HEK293 (cell line): Measurements from ENCODE around the gene PLXNA2.

Experiments used
- CTCF ChIA-PET: fragments of 350-600 bp; formaldehyde crosslinking; extraction: SDS; loops from one replicate; lab custom pipeline; 2021; ENCODE audit warnings: antibody characterized with exemption; lab: Yijun Ruan, JAX
- POLR2A ChIA-PET: fragments of 300-600 bp; formaldehyde crosslinking; extraction: SDS; loops from one replicate; lab custom pipeline; 2020; ENCODE audit warnings: antibody characterized with exemption, inconsistent platforms; lab: Yijun Ruan, JAX
- H3K27ac ChIP-seq: fragments of 200-500 bp; sonication (Bioruptor generic); 2 replicates; pipeline ENCODE4 v1.5.1; 2014; ENCODE audit warnings: low read depth, low read length, control low read depth, inconsistent platforms; ENCODE audit errors: extremely low read depth
- H3K36me3 ChIP-seq, 2 experiments: fragments of 200-500 bp in 1 of 2; sonication (Bioruptor generic) in 1 of 2; 1 replicate in 1 of 2; 2 replicates in 1 of 2; pipeline ENCODE4 v1.5.1; 2014 to 2017; ENCODE audit warnings: inconsistent platforms in 2 of 2, low read length in 2 of 2; ENCODE audit not compliant: control insufficient read depth in 2 of 2, insufficient read depth in 1 of 2
- H3K4me1 ChIP-seq: fragments of 200-500 bp; sonication (Bioruptor generic); 2 replicates; pipeline ENCODE4 v1.5.1; 2014; ENCODE audit warnings: mild to moderate bottlenecking, low read length, inconsistent platforms; ENCODE audit not compliant: control insufficient read depth, insufficient read depth
- H3K4me3 ChIP-seq: 2 replicates; pipeline ENCODE4 v1.5.1; 2011; ENCODE audit warnings: low read depth, mild to moderate bottlenecking, control low read depth, low read length, moderate library complexity
- H3K9me3 ChIP-seq: fragments of 200-500 bp; sonication (Bioruptor generic); 2 replicates; pipeline ENCODE4 v1.5.1; 2014; ENCODE audit warnings: low read depth, low read length, inconsistent platforms; ENCODE audit not compliant: control insufficient read depth, insufficient read depth
- KLF16 ChIP-seq: fragments of 450-650 bp; formaldehyde crosslinking; IDR thresholded peaks from 2 replicates; pipeline ENCODE4 v1.5.1; 2017; ENCODE audit warnings: missing biosample characterization, missing genetic modification characterization
- PRDM10 ChIP-seq: fragments of 450-650 bp; formaldehyde crosslinking; IDR thresholded peaks from 2 replicates; pipeline ENCODE4 v1.5.1; 2016; ENCODE audit warnings: missing biosample characterization, missing genetic modification characterization
- REST ChIP-seq: fragments of 450-650 bp; formaldehyde crosslinking; IDR thresholded peaks from 2 replicates; pipeline ENCODE4 v1.5.1; 2016; ENCODE audit warnings: missing biosample characterization, missing genetic modification characterization
- SP7 ChIP-seq: fragments of 450-650 bp; formaldehyde crosslinking; IDR thresholded peaks from 2 replicates; pipeline ENCODE4 v1.5.1; 2016; ENCODE audit warnings: missing biosample characterization, missing genetic modification characterization
- YY1 ChIP-seq: fragments of 450-650 bp; formaldehyde crosslinking; IDR thresholded peaks from 2 replicates; pipeline ENCODE4 v1.5.1; 2018; ENCODE audit warnings: missing biosample characterization, missing genetic modification characterization
- ZFP69B ChIP-seq: fragments of 450-650 bp; formaldehyde crosslinking; IDR thresholded peaks from 2 replicates; pipeline ENCODE4 v1.5.1; 2016; ENCODE audit warnings: missing biosample characterization, missing genetic modification characterization
- ZNF211 ChIP-seq: fragments of 450-650 bp; formaldehyde crosslinking; IDR thresholded peaks from 2 replicates; pipeline ENCODE4 v1.5.1; 2016; ENCODE audit warnings: low read depth, missing biosample characterization, missing genetic modification characterization
- ZNF292 ChIP-seq: fragments of 450-650 bp; formaldehyde crosslinking; IDR thresholded peaks from 2 replicates; pipeline ENCODE4 v1.5.1; 2016; ENCODE audit warnings: low read depth, missing biosample characterization, missing genetic modification characterization, borderline replicate concordance
- ZNF37A ChIP-seq: fragments of 450-650 bp; IDR thresholded peaks from 2 replicates; pipeline ENCODE4 v1.5.1; 2018; ENCODE audit warnings: missing biosample characterization, missing genetic modification characterization
- ZNF561 ChIP-seq: fragments of 450-650 bp; IDR thresholded peaks from 2 replicates; pipeline ENCODE4 v1.5.1; 2018; ENCODE audit warnings: missing biosample characterization, missing genetic modification characterization, borderline replicate concordance
- ZNF701 ChIP-seq: fragments of 450-650 bp; formaldehyde crosslinking; IDR thresholded peaks from 2 replicates; pipeline ENCODE4 v1.5.1; 2016; ENCODE audit warnings: missing biosample characterization, missing genetic modification characterization
- ZNF707 ChIP-seq: fragments of 450-650 bp; formaldehyde crosslinking; IDR thresholded peaks from 2 replicates; pipeline ENCODE4 v1.5.1; 2016; ENCODE audit warnings: missing biosample characterization, missing genetic modification characterization
- ZNF792 ChIP-seq: fragments of 450-650 bp; formaldehyde crosslinking; IDR thresholded peaks from 2 replicates; pipeline ENCODE4 v1.5.1; 2016; ENCODE audit warnings: missing biosample characterization, missing genetic modification characterization
- TF ChIP-seq, protein P1 (sequence below): fragments of 450-650 bp; formaldehyde crosslinking; IDR thresholded peaks from 2 replicates; pipeline ENCODE4 v1.5.1; 2016; ENCODE audit warnings: missing biosample characterization, missing genetic modification characterization
- TF ChIP-seq, protein P2 (sequence below): fragments of 450-650 bp; formaldehyde crosslinking; IDR thresholded peaks from 2 replicates; pipeline ENCODE4 v1.5.1; 2016; ENCODE audit warnings: missing biosample characterization, missing genetic modification characterization

PLXNA2 gene

GRCh38 chr1:208172423-208173145 is 71.6 kb downstream of the PLXNA2 start:
- CTCF ChIA-PET: interaction anchor here (0.5 to 1.4 kb wide), 5 partner anchors 60 to 1102 kb away, joined by 3 to 7 read pairs (median 4); partner anchors contain the start of gene PLXNA2
- H3K4me3 ChIP-seq: no peak overlapping the region
- H3K9me3 ChIP-seq: no peaks in the 10 kb centered on the region
- H3K27ac ChIP-seq: no peak overlapping the region
- no peaks in the 10 kb centered on the region for H3K36me3 ChIP-seq
- TF ChIP-seq PRDM10 (tag by site-specific recombination): peak; percentile 61
- no peak for TF ChIP-seq ZFP69B (tag by site-specific recombination)
- TF ChIP-seq, protein P1, sequence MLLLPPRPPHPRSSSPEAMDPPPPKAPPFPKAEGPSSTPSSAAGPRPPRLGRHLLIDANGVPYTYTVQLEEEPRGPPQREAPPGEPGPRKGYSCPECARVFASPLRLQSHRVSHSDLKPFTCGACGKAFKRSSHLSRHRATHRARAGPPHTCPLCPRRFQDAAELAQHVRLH (tag by site-specific recombination): no peak
- TF ChIP-seq, all 188 proteins: peak for 1
- POLR2A ChIA-PET: no interaction called here
- H3K4me1 ChIP-seq: peaks cover 8% of the 10 kb centered on the region; the same call in 1 of the 2 replicates

DNA sequence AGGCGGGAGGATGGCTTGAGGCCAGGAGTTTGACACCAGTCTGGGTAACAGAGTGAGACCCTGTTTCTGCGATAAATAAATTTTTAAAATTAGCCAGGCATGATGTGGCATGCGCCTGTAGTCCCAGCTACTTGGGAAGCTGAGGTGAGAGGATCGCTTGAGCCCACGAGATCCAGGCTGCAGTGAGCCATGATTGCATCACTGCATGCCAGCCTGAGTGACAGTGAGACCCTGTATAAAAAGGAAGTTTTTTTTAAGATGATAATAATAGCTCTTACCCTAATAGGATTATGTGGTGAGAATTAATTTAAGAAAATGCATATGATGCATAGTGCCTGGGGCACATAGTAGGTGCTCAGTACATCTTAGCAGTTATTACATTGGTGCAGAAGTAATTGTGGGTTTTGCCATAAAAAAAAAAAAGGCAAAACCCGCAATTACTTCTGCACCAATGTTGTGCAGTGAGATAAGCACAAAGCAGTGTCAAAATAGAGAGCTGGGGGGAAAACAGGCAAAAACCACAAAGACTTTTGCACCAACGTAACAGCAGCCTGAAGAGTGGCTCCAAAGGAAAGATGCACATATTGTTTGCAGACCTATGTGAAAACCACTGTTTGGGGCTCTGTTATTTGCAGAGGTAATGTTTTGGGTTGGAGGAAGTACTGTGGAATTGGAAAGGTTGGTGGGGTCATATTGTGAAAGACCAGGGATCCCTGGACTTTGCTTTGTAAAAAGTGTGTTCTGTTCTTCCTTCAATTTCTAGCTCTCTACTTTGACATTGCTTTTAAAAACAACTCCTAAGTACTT is 72.4 kb downstream of the PLXNA2 start:
- TF ChIP-seq ZNF211 (tag by site-specific recombination): no peak
- TF ChIP-seq SP7 (tag by site-specific recombination): peak; percentile 65
- Histone ChIP-seq H3K9me3 (no peaks in the 10 kb centered on the region), H3K36me3 (no peaks in the 10 kb centered on the region), H3K4me1 (peaks cover 6% of the 10 kb centered on the region; the same call in 1 of the 2 replicates), H3K27ac (no peak overlapping the region), H3K4me3 (no peak overlapping the region)
- CTCF ChIA-PET: interaction anchor here (0.7 to 1.4 kb wide), 4 partner anchors 61 to 78 kb away, joined by 3 to 7 read pairs (median 4); partner anchors contain the start of gene PLXNA2
- POLR2A ChIA-PET: no interaction called here

- no peak overlapping the region for H3K4me3 ChIP-seq
- H3K36me3 ChIP-seq: no peaks in the 10 kb centered on the region
- H3K27ac ChIP-seq: no peak overlapping the region
- CTCF ChIA-PET: interaction anchor here (0.6 kb wide), 1 partner anchor 417 kb away, joined by 3 read pairs; no protein-coding TSS in a partner anchor
- POLR2A ChIA-PET: no interaction called here
- no peaks in the 10 kb centered on the region for H3K9me3 ChIP-seq
- H3K4me1 ChIP-seq: peaks cover 6% of the 10 kb centered on the region; the same call in 1 of the 2 replicates
- TF ChIP-seq ZNF292 (no peak), ZNF707 (tag by site-specific recombination) (no peak), ZNF792 (tag by site-specific recombination) (no peak), PRDM10 (tag by site-specific recombination) (peak; percentile 63), ZNF561 (tag by site-specific recombination) (no peak), SP7 (tag by site-specific recombination) (0 out of 2 replicates have a peak, but pooled peaks have one; percentile 40), YY1 (tag by site-specific recombination) (no peak), ZNF37A (no peak), ZNF701 (tag by site-specific recombination) (no peak), REST (tag by site-specific recombination) (no peak), KLF16 (tag by site-specific recombination) (no peak)
- TF ChIP-seq, protein P2, sequence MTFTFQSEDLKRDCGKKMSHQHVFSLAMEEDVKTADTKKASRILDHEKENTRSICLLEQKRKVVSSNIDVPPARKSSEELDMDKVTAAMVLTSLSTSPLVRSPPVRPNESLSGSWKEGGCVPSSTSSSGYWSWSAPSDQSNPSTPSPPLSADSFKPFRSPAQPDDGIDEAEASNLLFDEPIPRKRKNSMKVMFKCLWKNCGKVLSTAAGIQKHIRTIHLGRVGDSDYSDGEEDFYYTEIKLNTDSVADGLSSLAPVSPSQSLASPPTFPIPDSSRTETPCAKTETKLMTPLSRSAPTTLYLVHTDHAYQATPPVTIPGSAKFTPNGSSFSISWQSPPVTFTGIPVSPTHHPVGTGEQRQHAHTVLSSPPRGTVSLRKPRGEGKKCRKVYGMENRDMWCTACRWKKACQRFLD (tag by site-specific recombination): no peak
Observed at GRCh38 chr1:208170252-208170651, 73.9 kb downstream of the PLXNA2 start.
